Mesendoderm (in vitro differentiated cells): ENCODE results near the gene POLA2.

Experiments
- DNase-seq: peaks from one replicate; pipeline ENCODE4 v3.0.0; 2013
- H2AK5ac ChIP-seq: 2 replicates; pipeline ENCODE4 v1.6.1; 2013; ENCODE audit warnings: low read length, inconsistent platforms
- H2BK120ac ChIP-seq: 2 replicates; pipeline ENCODE4 v1.6.1; 2013; ENCODE audit warnings: low read depth, mild to moderate bottlenecking, low read length, moderate library complexity, mixed read lengths
- H2BK15ac ChIP-seq: replicated peaks from 2 replicates; pipeline ENCODE4 v1.6.1; 2013; ENCODE audit warnings: low read depth, mild to moderate bottlenecking, moderate library complexity
- H2BK5ac ChIP-seq: 2 replicates; pipeline ENCODE4 v1.6.1; 2013; ENCODE audit warnings: low read length, inconsistent platforms
- H3K18ac ChIP-seq: 2 replicates; pipeline ENCODE4 v1.6.1; 2013; ENCODE audit warnings: mild to moderate bottlenecking, low read length, mixed read lengths
- H3K23ac ChIP-seq: one replicate; pipeline ENCODE4 v1.6.1; 2013; ENCODE audit warnings: low read length
- H3K27ac ChIP-seq: 2 replicates; pipeline ENCODE4 v1.5.1; 2013; ENCODE audit warnings: low read depth, mild to moderate bottlenecking, inconsistent platforms, low read length, moderate library complexity
- H3K27me3 ChIP-seq: 2 replicates; pipeline ENCODE4 v1.6.1; 2013; ENCODE audit warnings: low read length, control low read depth, mild to moderate bottlenecking, inconsistent platforms; ENCODE audit not compliant: insufficient read depth, poor library complexity
- H3K36me3 ChIP-seq: 2 replicates; pipeline ENCODE4 v1.6.1; 2013; ENCODE audit warnings: low read length, inconsistent platforms; ENCODE audit not compliant: control insufficient read depth, insufficient read depth
- H3K4ac ChIP-seq: one replicate; pipeline ENCODE4 v1.6.1; 2013; ENCODE audit warnings: low read depth, mild to moderate bottlenecking, low read length, moderate library complexity
- H3K4me1 ChIP-seq: 2 replicates; pipeline ENCODE4 v1.6.1; 2013; ENCODE audit warnings: low read depth, low read length, inconsistent platforms; ENCODE audit not compliant: control insufficient read depth
- H3K4me2 ChIP-seq: 2 replicates; pipeline ENCODE4 v1.6.1; 2013; ENCODE audit warnings: low read length
- H3K4me3 ChIP-seq: 2 replicates; pipeline ENCODE4 v1.5.1; 2013; ENCODE audit warnings: mild to moderate bottlenecking, low read length
- H3K56ac ChIP-seq: one replicate; pipeline ENCODE4 v1.6.1; 2013; ENCODE audit warnings: low read length
- H3K79me1 ChIP-seq: 2 replicates; pipeline ENCODE4 v1.6.1; 2013; ENCODE audit warnings: low read length, inconsistent platforms
- H3K79me2 ChIP-seq: 2 replicates; pipeline ENCODE4 v1.6.1; 2013; ENCODE audit warnings: mild to moderate bottlenecking, low read length; ENCODE audit not compliant: control insufficient read depth, insufficient read depth
- H3K9ac ChIP-seq: 2 replicates; pipeline ENCODE4 v1.6.1; 2013; ENCODE audit warnings: low read length, inconsistent platforms
- H4K5ac ChIP-seq: one replicate; pipeline ENCODE4 v1.6.1; 2013; ENCODE audit warnings: low read length
- H4K8ac ChIP-seq: one replicate; pipeline ENCODE4 v1.6.1; 2013; ENCODE audit warnings: low read depth, mild to moderate bottlenecking, control low read depth, low read length, moderate library complexity
- WGBS: extraction: QIAGEN DNeasy Blood & Tissue Kit; methylation state at CpG from one replicate; pipeline ENCODE4 v1.1.7; 2013; ENCODE audit warnings: low lambda C conversion rate, missing lambda C conversion rate; ENCODE audit not compliant: insufficient coverage; ENCODE audit errors: extremely low coverage; 5-methylcytosine and 5-hydroxymethylcytosine counted together

The POLA2 gene

DNA sequence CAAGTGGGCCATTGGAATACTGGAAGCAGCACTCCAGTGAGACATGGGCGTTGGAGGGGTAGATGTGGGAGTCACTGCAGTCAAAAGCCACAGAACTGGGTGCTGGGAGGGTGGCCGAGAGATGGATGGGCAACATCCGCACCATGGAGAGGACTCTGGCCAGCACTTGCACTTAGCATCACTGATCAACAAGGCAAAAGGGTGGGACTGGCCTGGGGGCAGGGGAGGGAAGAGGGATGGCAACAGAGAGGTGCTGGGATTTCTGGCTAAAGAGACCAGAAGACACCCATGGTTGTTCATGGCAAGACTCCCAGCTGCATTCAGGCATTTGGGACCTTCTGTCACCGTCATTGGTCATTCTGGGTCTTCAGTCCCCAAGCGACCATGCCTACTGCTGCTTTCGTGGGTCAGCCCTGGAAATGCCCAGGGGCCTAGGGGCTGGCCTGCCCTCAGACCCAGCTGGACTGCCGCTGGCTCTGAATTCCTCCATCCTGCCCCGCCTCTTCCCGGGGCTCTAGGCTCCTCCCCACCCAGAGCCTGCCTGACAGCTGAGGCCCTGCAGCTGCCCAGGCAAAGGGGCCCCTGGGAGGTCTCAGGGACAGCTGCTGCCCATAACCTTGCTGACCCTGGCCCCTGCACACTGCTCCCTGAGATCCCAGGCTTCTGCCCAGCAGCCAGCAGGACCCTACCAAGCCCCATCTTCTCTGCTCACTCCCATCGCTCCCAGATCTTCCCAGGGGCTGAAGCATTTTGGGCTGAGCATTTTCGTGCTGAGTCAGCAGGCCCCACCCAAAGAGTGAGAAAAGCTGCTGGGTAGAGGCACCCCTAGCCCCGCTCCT is 39.9 kb downstream of the POLA2 start:
- Histone ChIP-seq H2BK120ac (no peak overlapping the region), H4K5ac (no peak overlapping the region), H3K4ac (no peak overlapping the region), H2BK15ac (no peak overlapping the region), H4K8ac (no peak overlapping the region), H3K79me2 (no peaks in the 10 kb centered on the region), H3K9ac (no peak overlapping the region), H3K18ac (no peak overlapping the region), H3K27me3 (no peaks in the 10 kb centered on the region), H3K79me1 (no peaks in the 10 kb centered on the region), H3K4me1 (peaks cover 4% of the 10 kb centered on the region), H3K56ac (peak overlapping the region; percentile 10), H2BK5ac (no peak overlapping the region), H3K23ac (no peak overlapping the region), H3K4me3 (no peak overlapping the region), H3K27ac (no peak overlapping the region), H3K36me3 (no peaks in the 10 kb centered on the region), H3K4me2 (no peak overlapping the region), H2AK5ac (no peak overlapping the region)
- WGBS = no CpG with 5 or more reads among the region's 12 CpGs
- DNase-seq = peak; percentile 72

DNA sequence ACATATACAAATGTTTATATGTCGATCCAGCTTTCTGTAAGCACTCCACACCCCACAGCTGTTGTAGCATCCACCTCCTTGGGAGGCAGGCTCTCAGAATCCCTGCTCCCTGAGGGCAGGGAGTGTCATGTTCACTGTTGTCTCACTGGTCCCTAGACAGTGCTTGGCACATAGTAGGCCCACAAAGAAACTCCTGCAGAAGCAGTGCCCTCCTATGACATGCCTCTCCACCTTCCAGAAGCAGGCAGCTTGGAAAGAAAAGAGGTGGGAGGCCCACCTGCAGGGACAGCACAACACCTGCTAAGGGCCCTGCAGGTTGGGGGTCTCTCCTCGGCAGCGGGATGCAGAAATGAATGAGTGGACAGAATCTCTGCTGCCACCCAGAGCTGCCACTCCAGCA is 41.8 kb downstream of the POLA2 start:
- no peak overlapping the region for H3K23ac ChIP-seq
- H3K79me1 ChIP-seq = no peaks in the 10 kb centered on the region
- H2AK5ac ChIP-seq = no peak overlapping the region
- H3K18ac ChIP-seq = no peak overlapping the region
- H3K27me3 ChIP-seq = no peaks in the 10 kb centered on the region
- H2BK15ac ChIP-seq = no peak overlapping the region
- H3K4ac ChIP-seq = no peak overlapping the region
- no peak overlapping the region for H4K5ac ChIP-seq
- no peak overlapping the region for H4K8ac ChIP-seq
- H3K4me1 ChIP-seq = peaks cover 4% of the 10 kb centered on the region
- H3K36me3 ChIP-seq = no peaks in the 10 kb centered on the region
- no peak overlapping the region for H3K4me2 ChIP-seq
- no CpG with 5 or more reads among the region's 3 CpGs for WGBS
- no peak overlapping the region for H2BK5ac ChIP-seq
- H3K27ac ChIP-seq = no peak overlapping the region
- no peaks in the 10 kb centered on the region for H3K79me2 ChIP-seq
- H3K9ac ChIP-seq = no peak overlapping the region
- H2BK120ac ChIP-seq = no peak overlapping the region
- H3K4me3 ChIP-seq = no peak overlapping the region
- DNase-seq = no peak
- H3K56ac ChIP-seq = no peak overlapping the region

DNA sequence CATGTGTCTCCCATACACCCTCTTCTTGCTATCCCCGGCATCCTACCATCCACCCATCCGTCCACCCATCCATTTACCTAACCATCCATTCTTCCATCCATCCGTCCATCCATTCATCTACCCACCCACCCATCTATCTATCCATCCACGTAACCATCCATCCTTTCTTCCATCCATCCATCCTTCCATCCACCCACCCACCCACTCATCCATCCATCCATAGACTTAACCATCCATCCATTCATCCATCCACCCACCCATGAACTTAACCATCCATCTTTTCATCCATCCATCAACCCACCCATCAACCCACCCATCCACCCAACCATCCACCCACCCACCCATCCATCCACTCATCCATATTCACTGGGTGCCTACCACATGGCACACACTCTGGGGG is 42.3 kb downstream of the POLA2 start:
- Histone ChIP-seq H3K27ac (no peak overlapping the region), H3K4me1 (peaks cover 4% of the 10 kb centered on the region)

DNA sequence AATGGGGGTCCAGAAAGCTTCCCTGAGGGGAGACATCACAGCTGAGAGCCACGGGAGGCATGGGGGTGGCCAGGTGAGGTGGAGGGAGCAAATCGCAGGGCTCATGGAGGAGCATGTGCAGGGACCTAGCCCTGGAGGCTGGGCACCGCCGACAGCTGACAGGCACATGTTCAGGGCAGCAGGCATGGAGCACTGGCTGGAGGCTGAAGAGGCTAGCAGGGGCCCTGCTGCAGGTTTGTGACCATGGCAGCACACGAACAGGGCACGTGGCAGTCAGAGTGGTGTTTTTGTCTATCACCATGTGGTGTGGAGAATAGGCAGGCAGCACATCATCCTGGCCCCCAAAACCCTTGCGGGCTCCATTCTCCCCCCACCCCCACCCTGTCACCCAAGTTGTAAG is 42.9 kb downstream of the POLA2 start:
- H3K56ac ChIP-seq = no peak overlapping the region
- no peaks in the 10 kb centered on the region for H3K79me2 ChIP-seq
- no peak overlapping the region for H3K4ac ChIP-seq
- H3K23ac ChIP-seq = no peak overlapping the region
- H3K79me1 ChIP-seq = no peaks in the 10 kb centered on the region
- no peak overlapping the region for H3K9ac ChIP-seq
- H2BK120ac ChIP-seq = no peak overlapping the region
- H3K27ac ChIP-seq = no peak overlapping the region
- H3K4me2 ChIP-seq = no peak overlapping the region
- H2BK5ac ChIP-seq = no peak overlapping the region
- WGBS = no CpG with 5 or more reads among the region's 7 CpGs
- no peak overlapping the region for H3K4me3 ChIP-seq
- H4K5ac ChIP-seq = no peak overlapping the region
- no peak for DNase-seq
- no peak overlapping the region for H2AK5ac ChIP-seq
- no peak overlapping the region for H3K18ac ChIP-seq
- H3K36me3 ChIP-seq = no peaks in the 10 kb centered on the region
- H2BK15ac ChIP-seq = no peak overlapping the region
- H4K8ac ChIP-seq = no peak overlapping the region
- H3K4me1 ChIP-seq = peaks cover 4% of the 10 kb centered on the region
- no peaks in the 10 kb centered on the region for H3K27me3 ChIP-seq

More for the DNA sequence above, 42.3 kb downstream of the POLA2 start:
- Histone ChIP-seq H2BK5ac (no peak overlapping the region), H3K4me3 (no peak overlapping the region), H3K4ac (no peak overlapping the region), H4K8ac (no peak overlapping the region), H3K27me3 (no peaks in the 10 kb centered on the region), H3K36me3 (no peaks in the 10 kb centered on the region), H3K79me1 (no peaks in the 10 kb centered on the region), H2AK5ac (no peak overlapping the region), H3K23ac (no peak overlapping the region), H3K18ac (no peak overlapping the region), H3K9ac (no peak overlapping the region), H3K79me2 (no peaks in the 10 kb centered on the region), H3K56ac (no peak overlapping the region), H4K5ac (no peak overlapping the region), H3K4me2 (no peak overlapping the region), H2BK15ac (no peak overlapping the region), H2BK120ac (no peak overlapping the region)
- 100% methylated on average over 2 of the region's 4 CpGs for WGBS
- no peak for DNase-seq

DNA sequence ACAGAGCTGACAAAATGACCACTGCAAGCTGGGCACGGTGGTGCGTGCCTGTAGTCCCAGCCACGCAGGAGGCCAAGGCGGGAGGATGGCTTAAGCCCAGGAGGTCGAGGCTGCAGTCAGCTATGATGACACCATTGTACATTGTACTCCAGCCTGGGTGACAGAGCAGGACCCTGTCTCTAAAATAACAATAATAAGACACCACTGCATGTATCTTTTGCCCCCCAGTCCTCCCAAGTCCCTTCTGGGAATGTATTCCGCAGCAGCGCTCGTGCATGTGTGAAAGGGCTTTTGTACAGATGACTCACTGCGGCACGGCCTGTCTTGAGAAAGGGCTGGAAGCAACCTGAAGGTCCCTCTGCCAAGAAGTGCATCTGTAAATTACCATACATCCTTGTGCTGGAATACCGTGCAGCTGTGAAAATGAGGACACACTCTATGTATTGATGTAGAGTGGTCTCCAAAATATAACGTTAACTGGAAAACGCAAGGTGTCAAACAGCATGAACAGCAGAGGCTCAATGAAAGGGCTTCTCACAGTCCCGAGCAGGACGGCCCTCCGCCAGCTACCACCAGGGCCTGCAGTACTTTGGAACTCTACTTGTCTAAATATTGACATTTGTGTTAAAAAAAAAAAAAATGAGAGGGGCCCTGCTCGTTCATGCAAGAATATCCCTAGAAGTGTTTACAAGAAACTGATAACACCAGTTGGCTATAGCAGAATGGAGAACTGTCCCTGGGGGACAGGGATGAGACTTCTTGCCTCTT is 43.9 kb downstream of the POLA2 start:
- Histone ChIP-seq H3K18ac (no peak overlapping the region), H3K56ac (no peak overlapping the region), H2BK15ac (no peak overlapping the region), H2BK5ac (no peak overlapping the region), H3K36me3 (no peaks in the 10 kb centered on the region), H3K9ac (no peak overlapping the region), H3K23ac (no peak overlapping the region), H3K4me1 (peaks cover 4% of the 10 kb centered on the region), H3K4me2 (no peak overlapping the region), H3K79me1 (no peaks in the 10 kb centered on the region), H3K4ac (no peak overlapping the region), H3K79me2 (no peaks in the 10 kb centered on the region), H2AK5ac (no peak overlapping the region), H4K5ac (no peak overlapping the region), H2BK120ac (no peak overlapping the region), H3K4me3 (no peak overlapping the region), H4K8ac (no peak overlapping the region), H3K27me3 (no peaks in the 10 kb centered on the region), H3K27ac (no peak overlapping the region)
- no peak for DNase-seq
- no CpG with 5 or more reads among the region's 17 CpGs for WGBS
